ENCODE data around the gene TUBGCP5.

GRCh38 chr15:22963641-22964040 lies 75.7 kb downstream of the TUBGCP5 start:
- TF ChIP-seq, protein P1, sequence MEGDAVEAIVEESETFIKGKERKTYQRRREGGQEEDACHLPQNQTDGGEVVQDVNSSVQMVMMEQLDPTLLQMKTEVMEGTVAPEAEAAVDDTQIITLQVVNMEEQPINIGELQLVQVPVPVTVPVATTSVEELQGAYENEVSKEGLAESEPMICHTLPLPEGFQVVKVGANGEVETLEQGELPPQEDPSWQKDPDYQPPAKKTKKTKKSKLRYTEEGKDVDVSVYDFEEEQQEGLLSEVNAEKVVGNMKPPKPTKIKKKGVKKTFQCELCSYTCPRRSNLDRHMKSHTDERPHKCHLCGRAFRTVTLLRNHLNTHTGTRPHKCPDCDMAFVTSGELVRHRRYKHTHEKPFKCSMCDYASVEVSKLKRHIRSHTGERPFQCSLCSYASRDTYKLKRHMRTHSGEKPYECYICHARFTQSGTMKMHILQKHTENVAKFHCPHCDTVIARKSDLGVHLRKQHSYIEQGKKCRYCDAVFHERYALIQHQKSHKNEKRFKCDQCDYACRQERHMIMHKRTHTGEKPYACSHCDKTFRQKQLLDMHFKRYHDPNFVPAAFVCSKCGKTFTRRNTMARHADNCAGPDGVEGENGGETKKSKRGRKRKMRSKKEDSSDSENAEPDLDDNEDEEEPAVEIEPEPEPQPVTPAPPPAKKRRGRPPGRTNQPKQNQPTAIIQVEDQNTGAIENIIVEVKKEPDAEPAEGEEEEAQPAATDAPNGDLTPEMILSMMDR (tag by site-specific recombination; IDR thresholded peaks at IDR 0.05) = no peak
- TF ChIP-seq ATF2 (tag by site-specific recombination; IDR thresholded peaks at IDR 0.05; ENCODE audit: low read depth) = no peak
- TF ChIP-seq ZNF341 (tag by site-specific recombination; IDR thresholded peaks at IDR 0.05; ENCODE audit: low read depth) = no peak
